ENCODE results near the gene CLK3. TPM values are rescaled to one million over a fixed set of nuclear protein-coding genes. Genes with fewer than 3 reads are reported as not detected.
"Not testable (repeated sequence)": the region's sequence is repeated elsewhere in the genome, so short reads cannot be mapped to it uniquely, and the experiment has no call there.

CLK3 gene
- total RNA-seq, 1 donor from 2014 or later: 73.6 TPM

DNA sequence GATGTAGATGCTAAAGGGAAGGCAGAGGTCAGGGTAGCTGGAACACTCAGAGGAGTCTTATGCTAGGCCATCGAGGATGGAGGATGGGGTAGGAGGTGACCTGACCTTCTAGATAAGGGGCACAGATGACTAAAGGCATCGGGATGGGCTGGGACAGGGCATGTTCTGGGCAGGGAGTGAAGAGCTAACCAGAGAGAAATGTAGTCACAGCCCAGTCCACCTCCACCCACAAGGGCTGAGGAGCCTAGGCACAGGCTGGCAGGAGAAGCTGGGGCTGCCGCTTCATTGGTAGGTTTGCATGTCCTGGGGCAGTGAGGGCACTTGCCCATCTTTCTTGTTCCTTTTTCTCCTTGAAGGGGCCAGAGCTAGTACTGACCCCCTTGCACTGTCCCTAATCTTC is 12.6 kb downstream of the CLK3 start:
- Mint-ChIP-seq H3K27me3 (no peaks in the 10 kb centered on the region), H3K9me3 (no peaks in the 10 kb centered on the region), H3K27ac (peak overlapping the region; percentile 69), H3K4me1 (ENCODE audit: unreplicated experiment) (no peaks in the 10 kb centered on the region), H3K36me3 (peaks cover 19% of the 10 kb centered on the region), H3K4me3 (peak overlapping the region; percentile 55)
- DNase-seq (ENCODE audit: extremely low spot score, unreplicated experiment): no peak
- TF ChIP-seq, protein P1, sequence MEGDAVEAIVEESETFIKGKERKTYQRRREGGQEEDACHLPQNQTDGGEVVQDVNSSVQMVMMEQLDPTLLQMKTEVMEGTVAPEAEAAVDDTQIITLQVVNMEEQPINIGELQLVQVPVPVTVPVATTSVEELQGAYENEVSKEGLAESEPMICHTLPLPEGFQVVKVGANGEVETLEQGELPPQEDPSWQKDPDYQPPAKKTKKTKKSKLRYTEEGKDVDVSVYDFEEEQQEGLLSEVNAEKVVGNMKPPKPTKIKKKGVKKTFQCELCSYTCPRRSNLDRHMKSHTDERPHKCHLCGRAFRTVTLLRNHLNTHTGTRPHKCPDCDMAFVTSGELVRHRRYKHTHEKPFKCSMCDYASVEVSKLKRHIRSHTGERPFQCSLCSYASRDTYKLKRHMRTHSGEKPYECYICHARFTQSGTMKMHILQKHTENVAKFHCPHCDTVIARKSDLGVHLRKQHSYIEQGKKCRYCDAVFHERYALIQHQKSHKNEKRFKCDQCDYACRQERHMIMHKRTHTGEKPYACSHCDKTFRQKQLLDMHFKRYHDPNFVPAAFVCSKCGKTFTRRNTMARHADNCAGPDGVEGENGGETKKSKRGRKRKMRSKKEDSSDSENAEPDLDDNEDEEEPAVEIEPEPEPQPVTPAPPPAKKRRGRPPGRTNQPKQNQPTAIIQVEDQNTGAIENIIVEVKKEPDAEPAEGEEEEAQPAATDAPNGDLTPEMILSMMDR (conservative IDR thresholded peaks at IDR 0.05): no peak

GRCh38 chr15:74628949-74629348 is 13.3 kb downstream of the CLK3 start:
- Mint-ChIP-seq H3K4me1 (ENCODE audit: unreplicated experiment) (no peaks in the 10 kb centered on the region), H3K27ac (peak overlapping the region; percentile 58), H3K27me3 (no peaks in the 10 kb centered on the region), H3K9me3 (no peaks in the 10 kb centered on the region), H3K4me3 (no peak overlapping the region), H3K36me3 (peaks cover 19% of the 10 kb centered on the region)
- TF ChIP-seq, protein P1 (conservative IDR thresholded peaks at IDR 0.05): no peak
- DNase-seq (ENCODE audit: extremely low spot score, unreplicated experiment): no peak

- H3K27me3 Mint-ChIP-seq; H3K27ac Mint-ChIP-seq; DNase-seq (ENCODE audit: extremely low spot score, unreplicated experiment); H3K4me1 Mint-ChIP-seq (ENCODE audit: unreplicated experiment); H3K9me3 Mint-ChIP-seq; H3K4me3 Mint-ChIP-seq: not testable (repeated sequence)
- peaks cover 19% of the 10 kb centered on the region for H3K36me3 Mint-ChIP-seq
These were observed 14.1 kb downstream of the CLK3 start for GRCh38 chr15:74629696-74630095.

- DNase-seq (ENCODE audit: extremely low spot score, unreplicated experiment): no peak
- no peak overlapping the region for H3K27ac Mint-ChIP-seq
- no peaks in the 10 kb centered on the region for H3K27me3 Mint-ChIP-seq
- H3K9me3 Mint-ChIP-seq: no peaks in the 10 kb centered on the region
- TF ChIP-seq, protein P1 (conservative IDR thresholded peaks at IDR 0.05): no peak
- no peak overlapping the region for H3K4me3 Mint-ChIP-seq
- H3K4me1 Mint-ChIP-seq (ENCODE audit: unreplicated experiment): no peaks in the 10 kb centered on the region
- H3K36me3 Mint-ChIP-seq: peaks cover 24% of the 10 kb centered on the region
These were observed 14.8 kb downstream of the CLK3 start for GRCh38 chr15:74630284-74631086.

DNA sequence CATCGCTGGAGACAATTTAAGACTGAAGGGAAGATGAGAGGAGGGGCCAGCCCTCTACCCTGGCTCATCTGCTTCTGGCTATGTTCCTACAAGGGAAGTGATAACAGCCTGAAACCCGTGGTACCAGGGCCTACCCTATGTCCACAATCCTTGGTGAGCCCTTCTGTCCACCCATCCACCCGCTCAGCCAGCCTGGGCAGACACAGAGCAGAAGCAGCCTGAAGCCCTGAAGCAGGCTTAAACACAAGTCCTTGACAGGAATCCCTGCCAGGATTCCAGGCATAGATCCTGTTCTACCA is 15.4 kb downstream of the CLK3 start:
- TF ChIP-seq, protein P1 (conservative IDR thresholded peaks at IDR 0.05): no peak
- no peaks in the 10 kb centered on the region for H3K27me3 Mint-ChIP-seq
- no peaks in the 10 kb centered on the region for H3K4me1 Mint-ChIP-seq (ENCODE audit: unreplicated experiment)
- H3K9me3 Mint-ChIP-seq: no peaks in the 10 kb centered on the region
- H3K36me3 Mint-ChIP-seq: peaks cover 24% of the 10 kb centered on the region
- H3K4me3 Mint-ChIP-seq: no peak overlapping the region
- no peak overlapping the region for H3K27ac Mint-ChIP-seq
- no peak for DNase-seq (ENCODE audit: extremely low spot score, unreplicated experiment)

GRCh38 chr15:74631408-74631807 is 15.8 kb downstream of the CLK3 start:
- H3K4me3 Mint-ChIP-seq: no peak overlapping the region
- no peaks in the 10 kb centered on the region for H3K27me3 Mint-ChIP-seq
- TF ChIP-seq, protein P1 (conservative IDR thresholded peaks at IDR 0.05): no peak
- no peaks in the 10 kb centered on the region for H3K9me3 Mint-ChIP-seq
- no peak for DNase-seq (ENCODE audit: extremely low spot score, unreplicated experiment)
- no peak overlapping the region for H3K27ac Mint-ChIP-seq
- peaks cover 27% of the 10 kb centered on the region for H3K36me3 Mint-ChIP-seq
- no peaks in the 10 kb centered on the region for H3K4me1 Mint-ChIP-seq (ENCODE audit: unreplicated experiment)
